Mucosa of rectum (tissue), 2 donors: ENCODE data around the gene TPP2.

Source experiments
- H3K27ac ChIP-seq, 2 donors: one replicate each; pipeline ENCODE4 v1.7.0; 2013; ENCODE audit warnings: inconsistent platforms in 2 of 2, low read depth in 2 of 2, low read length in 2 of 2
- H3K27me3 ChIP-seq, 2 donors: one replicate each; pipeline ENCODE4 v1.7.0; 2013; ENCODE audit warnings: low read length in 2 of 2; ENCODE audit not compliant: control insufficient read depth in 2 of 2, insufficient read depth in 2 of 2
- H3K36me3 ChIP-seq, 2 donors: one replicate each; pipeline ENCODE4 v1.7.0; 2013; ENCODE audit warnings: low read length in 2 of 2; ENCODE audit not compliant: control insufficient read depth in 2 of 2, insufficient read depth in 2 of 2
- H3K4me1 ChIP-seq, 2 donors: one replicate each; pipeline ENCODE4 v1.7.0; 2013; ENCODE audit warnings: low read length in 2 of 2, mild to moderate bottlenecking in 1 of 2; ENCODE audit not compliant: control insufficient read depth in 2 of 2, insufficient read depth in 2 of 2
- H3K4me3 ChIP-seq, 2 donors: one replicate each; pipeline ENCODE4 v1.7.0; 2013; ENCODE audit warnings: low read length in 2 of 2
- H3K9ac ChIP-seq, 2 donors: one replicate each; pipeline ENCODE4 v1.7.0; 2013; ENCODE audit warnings: low read length in 2 of 2, low read depth in 1 of 2, mild to moderate bottlenecking in 1 of 2
- H3K9me3 ChIP-seq, 2 donors: one replicate each; pipeline ENCODE4 v1.7.0; 2013; ENCODE audit warnings: low read length in 2 of 2; ENCODE audit not compliant: control insufficient read depth in 2 of 2
- donor health status: healthy.
- donor health status: Normal muscosa, but diverticular disease.

TPP2 gene

DNA sequence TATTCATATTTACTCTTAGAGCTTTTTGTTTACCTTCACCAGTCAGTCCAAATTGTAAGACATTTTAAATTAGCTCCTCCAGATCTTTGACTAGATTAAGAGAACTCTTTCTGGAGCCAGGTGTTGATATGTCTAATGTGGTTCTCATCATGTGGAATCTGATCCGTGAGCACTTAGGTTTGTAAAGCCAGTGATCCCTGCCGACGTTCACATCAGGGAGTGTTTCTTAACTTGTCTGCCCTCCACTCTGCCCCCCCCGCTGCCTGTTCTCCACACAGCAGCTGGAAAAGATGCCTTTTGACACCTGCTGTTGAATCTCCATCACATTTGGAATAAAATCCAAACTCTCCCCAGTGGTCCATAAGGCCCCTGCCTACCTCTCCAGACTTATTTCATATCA is 80.3 kb downstream of the TPP2 start:
- H3K27ac ChIP-seq, result no peak overlapping the region
- H3K4me3 ChIP-seq, result no peak overlapping the region
- no peaks in the 10 kb centered on the region for H3K27me3 ChIP-seq
- H3K9ac ChIP-seq, result no peak overlapping the region
- H3K4me1 ChIP-seq, result no peaks in the 10 kb centered on the region
- H3K36me3 ChIP-seq, result peaks cover 33 to 52% of the 10 kb centered on the region in 2 donors
- H3K9me3 ChIP-seq, result no peaks in the 10 kb centered on the region

DNA sequence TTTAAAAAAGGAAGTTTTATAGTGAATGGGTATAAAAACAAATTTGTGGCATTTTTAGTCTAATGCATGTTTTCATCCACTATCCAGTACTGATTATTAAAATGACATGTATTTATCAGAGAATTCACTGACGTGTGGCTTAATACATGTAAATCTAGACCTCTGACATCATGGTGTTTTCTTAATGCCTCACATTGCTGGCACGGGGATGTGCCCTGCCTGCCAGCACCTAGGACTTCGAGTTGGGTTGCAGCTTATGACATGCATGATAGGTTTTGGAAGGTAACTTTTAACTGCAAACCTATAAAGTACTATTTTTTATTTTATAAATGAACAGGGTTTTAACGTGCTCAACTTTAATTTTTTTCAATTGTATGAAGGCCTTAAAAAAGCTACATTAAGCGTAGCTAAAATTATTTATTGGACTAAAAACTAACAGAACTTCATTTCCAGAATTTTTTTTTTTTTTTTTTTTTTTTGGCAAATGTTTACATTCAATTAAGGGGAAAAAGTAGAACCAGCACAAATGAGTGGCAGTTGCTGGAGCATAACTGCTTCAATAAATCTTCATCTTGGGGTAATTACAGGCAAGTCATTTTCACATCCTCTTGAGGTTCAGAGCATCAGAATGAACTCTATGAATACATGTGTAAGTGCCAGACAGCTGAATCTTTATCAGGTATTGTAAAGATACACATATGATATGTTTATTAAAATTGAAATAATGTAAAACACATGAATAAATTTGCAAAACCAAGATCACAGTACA is 81.7 kb downstream of the TPP2 start:
- no peak overlapping the region for H3K27ac ChIP-seq
- H3K27me3 ChIP-seq, result no peaks in the 10 kb centered on the region
- H3K4me3 ChIP-seq, result no peak overlapping the region
- H3K36me3 ChIP-seq, result peaks cover 24 to 42% of the 10 kb centered on the region in 2 donors
- H3K9me3 ChIP-seq, result no peaks in the 10 kb centered on the region
- no peaks in the 10 kb centered on the region for H3K4me1 ChIP-seq
- H3K9ac ChIP-seq, result no peak overlapping the region

DNA sequence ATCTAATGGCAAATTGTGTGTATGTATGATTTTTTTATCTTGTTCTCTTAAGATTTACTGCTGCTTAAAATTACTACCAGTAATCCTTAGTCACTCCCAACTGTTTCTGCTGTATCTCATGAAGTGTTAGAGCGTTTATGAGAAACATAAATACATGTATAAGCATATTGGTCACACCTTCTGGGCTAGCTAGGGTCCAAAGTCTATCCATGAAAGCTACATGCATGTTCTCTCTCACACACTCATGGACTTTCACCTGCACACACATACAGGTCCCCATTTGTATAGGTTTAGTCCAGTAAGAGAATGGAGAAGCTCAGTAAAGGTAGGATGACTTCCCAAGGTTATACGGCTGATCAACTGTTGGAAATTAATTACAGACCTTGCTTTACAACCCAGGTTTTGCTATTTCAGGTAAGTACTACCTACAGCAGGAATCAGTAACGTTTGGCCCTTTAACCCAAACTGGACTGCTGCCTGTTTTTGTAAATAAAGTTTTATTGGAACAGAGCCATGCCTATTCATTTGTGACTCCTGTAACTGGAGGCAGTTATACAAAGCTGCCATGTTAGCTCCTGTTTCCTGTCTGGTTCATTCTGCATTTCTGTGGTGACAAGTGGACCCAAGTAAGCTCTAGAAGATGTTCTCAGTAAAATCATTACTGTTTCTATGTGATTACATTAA is 82.8 kb downstream of the TPP2 start:
- H3K36me3 ChIP-seq, result peaks cover 24 to 37% of the 10 kb centered on the region in 2 donors
- H3K9me3 ChIP-seq, result no peaks in the 10 kb centered on the region
- H3K9ac ChIP-seq, result no peak overlapping the region
- H3K4me3 ChIP-seq, result no peak overlapping the region
- no peak overlapping the region for H3K27ac ChIP-seq
- H3K4me1 ChIP-seq, result no peaks in the 10 kb centered on the region
- H3K27me3 ChIP-seq, result no peaks in the 10 kb centered on the region

DNA sequence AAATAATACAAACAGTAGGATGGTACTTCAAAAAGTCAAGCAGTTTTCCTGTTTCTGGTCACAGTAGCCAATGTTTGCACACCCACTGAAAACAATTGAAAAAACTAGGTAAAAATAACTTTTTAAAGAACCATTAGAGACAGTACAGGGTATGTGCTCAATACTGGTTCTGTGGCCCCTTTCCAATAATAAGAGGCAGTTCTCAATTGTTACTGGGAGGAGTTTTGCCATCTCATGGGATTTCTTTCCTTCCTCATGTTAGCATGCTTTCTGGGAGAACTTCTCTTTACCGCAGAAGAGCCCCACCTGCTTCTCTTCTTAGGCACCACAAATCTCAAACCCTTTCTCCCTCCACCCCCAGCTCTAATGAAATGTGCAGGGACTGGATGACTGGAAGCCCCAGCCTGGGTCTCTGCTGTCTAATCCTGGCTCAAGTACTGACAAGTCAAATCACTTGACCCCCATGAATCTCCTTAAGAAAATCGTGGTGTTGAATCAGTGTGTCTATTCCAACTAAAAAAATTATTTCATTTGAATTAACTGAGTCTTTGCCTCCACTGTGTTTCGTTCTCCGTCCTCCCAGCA is 83.4 kb downstream of the TPP2 start:
- Histone ChIP-seq H3K27me3 (no peaks in the 10 kb centered on the region), H3K9me3 (no peaks in the 10 kb centered on the region), H3K4me1 (no peaks in the 10 kb centered on the region), H3K36me3 (peaks cover 22 to 31% of the 10 kb centered on the region in 2 donors), H3K4me3 (no peak overlapping the region), H3K27ac (no peak overlapping the region), H3K9ac (no peak overlapping the region)

DNA sequence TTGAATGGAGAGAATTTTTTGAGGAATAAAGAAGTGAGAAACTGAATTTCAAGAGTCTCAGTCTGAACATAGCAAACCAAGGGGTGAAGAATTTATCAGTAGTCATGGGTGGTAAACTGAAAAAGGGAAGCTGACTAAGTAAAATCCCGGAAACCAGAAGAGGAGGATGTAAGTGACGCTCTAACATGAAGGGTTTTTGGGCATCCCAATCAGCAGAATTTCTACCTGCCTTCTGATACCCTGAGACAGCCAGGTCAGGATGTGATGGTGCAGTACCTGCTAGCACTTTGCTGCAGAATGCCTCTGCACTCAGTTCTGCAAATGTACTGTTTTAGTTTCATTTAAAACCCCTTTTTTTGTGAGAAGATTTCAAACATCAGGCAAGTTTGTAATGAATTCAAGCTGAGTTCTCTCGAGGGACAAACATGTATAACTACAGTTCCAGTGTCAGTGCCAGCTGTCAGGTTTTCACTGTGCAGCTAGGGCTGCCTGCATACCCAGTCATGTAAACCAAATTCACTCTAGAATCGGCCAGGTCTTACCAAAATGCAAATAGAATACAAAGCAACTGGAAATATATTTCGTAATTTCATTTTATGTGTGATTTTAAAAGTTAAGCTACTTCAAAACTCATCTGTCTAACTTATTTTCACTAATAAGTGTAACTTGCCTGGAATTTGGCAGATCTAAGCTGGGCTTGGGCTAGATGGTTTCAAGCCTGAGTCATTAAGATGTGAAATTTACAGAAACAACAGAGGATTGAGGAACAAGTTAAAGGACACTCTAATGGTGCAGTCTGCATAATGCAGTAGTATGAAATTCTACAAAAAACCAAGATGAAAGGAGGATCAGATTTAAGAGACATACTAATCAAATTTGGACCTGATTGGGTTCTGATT is 84.3 kb downstream of the TPP2 start:
- Histone ChIP-seq H3K36me3 (peaks cover 18 to 26% of the 10 kb centered on the region in 2 donors), H3K4me1 (no peaks in the 10 kb centered on the region), H3K27ac (no peak overlapping the region), H3K4me3 (no peak overlapping the region), H3K27me3 (no peaks in the 10 kb centered on the region), H3K9me3 (no peaks in the 10 kb centered on the region), H3K9ac (no peak overlapping the region)

DNA sequence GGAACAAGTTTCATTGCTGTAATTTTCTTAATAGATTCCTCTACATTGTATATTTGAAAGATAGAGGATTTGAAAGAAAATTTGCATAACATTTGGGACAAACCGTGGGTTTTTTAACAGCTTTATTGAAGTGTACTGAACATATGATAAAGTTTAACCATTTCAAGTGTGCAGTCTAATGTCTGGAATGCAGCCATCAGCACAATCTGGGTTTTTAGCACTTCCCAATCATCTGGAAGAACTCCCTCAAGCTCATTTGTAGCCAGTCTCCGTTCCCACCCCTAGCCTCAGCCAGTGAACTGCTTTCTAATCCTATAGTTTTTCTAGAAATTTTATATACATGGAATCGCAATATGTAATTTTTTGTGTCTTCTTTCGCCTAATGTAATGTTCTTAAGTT is 85.4 kb downstream of the TPP2 start:
- Histone ChIP-seq H3K36me3 (peaks cover 9 to 15% of the 10 kb centered on the region in 2 donors), H3K9me3 (no peaks in the 10 kb centered on the region), H3K27ac (no peak overlapping the region)

DNA sequence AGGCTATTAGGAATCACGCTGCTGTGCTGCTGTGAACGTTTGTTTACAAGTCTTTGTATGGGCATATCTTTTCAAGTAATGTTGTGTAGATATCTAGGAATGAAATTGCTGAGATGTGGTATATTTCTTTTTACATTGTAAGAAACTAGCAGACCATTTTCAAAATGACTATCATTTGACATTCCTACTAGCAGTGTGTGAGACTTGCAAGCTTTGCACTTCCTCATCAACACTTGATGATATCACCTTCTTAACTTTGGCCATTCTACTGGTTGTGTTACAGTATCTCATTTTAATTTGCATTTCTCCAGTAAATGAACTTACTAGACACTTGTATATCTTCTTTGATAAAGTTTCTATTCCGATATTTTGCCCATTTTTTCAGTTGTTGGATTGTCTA is 85.9 kb downstream of the TPP2 start:
- no peaks in the 10 kb centered on the region for H3K9me3 ChIP-seq
- no peaks in the 10 kb centered on the region for H3K27me3 ChIP-seq
- no peaks in the 10 kb centered on the region for H3K4me1 ChIP-seq
- H3K9ac ChIP-seq, result no peak overlapping the region
- peaks cover 4 to 12% of the 10 kb centered on the region in 2 donors for H3K36me3 ChIP-seq
- no peak overlapping the region for H3K27ac ChIP-seq
- H3K4me3 ChIP-seq, result no peak overlapping the region

More for the DNA sequence above, 85.4 kb downstream of the TPP2 start:
- no peak overlapping the region for H3K4me3 ChIP-seq
- H3K27me3 ChIP-seq, result no peaks in the 10 kb centered on the region
- H3K4me1 ChIP-seq, result no peaks in the 10 kb centered on the region
- H3K9ac ChIP-seq, result no peak overlapping the region

DNA sequence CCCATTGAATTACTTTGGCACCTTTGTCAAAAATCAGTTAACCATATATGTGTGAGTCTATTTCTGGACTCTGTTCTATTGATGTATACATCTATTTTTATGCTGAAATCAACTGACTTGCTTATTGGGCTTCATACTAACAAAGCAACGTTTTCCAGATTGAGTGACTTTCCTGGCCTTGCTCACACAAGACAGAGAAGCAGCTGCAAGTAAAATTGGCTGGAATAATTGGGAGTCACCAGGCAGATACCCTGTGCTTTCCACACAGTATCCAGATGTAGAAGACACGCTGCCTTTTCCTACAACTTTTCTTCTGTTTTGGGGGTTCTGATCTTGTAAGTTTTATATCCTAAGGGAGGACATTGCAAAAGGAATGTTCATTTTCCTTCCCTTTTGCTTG is 86.9 kb downstream of the TPP2 start:
- H3K4me3 ChIP-seq, result no peak overlapping the region
- H3K27ac ChIP-seq, result no peak overlapping the region
- no peaks in the 10 kb centered on the region for H3K4me1 ChIP-seq
- peaks cover 0 to 5% of the 10 kb centered on the region in 2 donors for H3K36me3 ChIP-seq
- no peaks in the 10 kb centered on the region for H3K9me3 ChIP-seq
- H3K27me3 ChIP-seq, result no peaks in the 10 kb centered on the region
- no peak overlapping the region for H3K9ac ChIP-seq

DNA sequence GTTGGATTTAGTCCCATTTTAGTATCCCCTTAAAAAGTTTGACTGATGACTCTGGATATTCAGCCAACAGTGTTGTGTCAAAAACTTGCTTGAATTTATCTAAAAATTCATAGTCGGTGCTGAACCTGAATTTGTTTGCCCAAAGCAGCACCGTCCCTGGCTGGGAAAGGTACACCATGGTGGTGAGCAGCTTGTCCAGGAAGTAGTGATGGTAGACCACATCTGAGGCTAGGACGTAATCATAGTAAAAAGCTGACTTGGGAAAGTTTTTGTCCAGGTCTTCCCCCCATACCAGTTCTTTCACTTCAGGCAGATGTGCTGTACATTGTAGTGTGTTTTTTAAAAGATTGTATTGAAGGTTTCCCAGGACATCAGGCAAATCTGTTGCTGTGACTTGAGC is 89.2 kb downstream of the TPP2 start:
- Histone ChIP-seq H3K36me3 (no peaks in the 10 kb centered on the region), H3K4me3 (no peak overlapping the region), H3K27ac (no peak overlapping the region)

More for the DNA sequence above, 89.2 kb downstream of the TPP2 start:
- Histone ChIP-seq H3K9ac (no peak overlapping the region), H3K4me1 (no peaks in the 10 kb centered on the region), H3K27me3 (peaks cover 0 to 3% of the 10 kb centered on the region in 2 donors), H3K9me3 (no peaks in the 10 kb centered on the region)
